Right renal cortex interstitium (tissue), 3 donors: ENCODE data around the gene PRKAR1B. TPM values are rescaled to one million over a fixed set of nuclear protein-coding genes. Genes with fewer than 3 reads are reported as not detected.

Experiments used
- DNase-seq, 3 donors: peaks; one replicate each; pipeline ENCODE4 v3.0.0-alpha.2; 2013; ENCODE audit warnings: low read depth in 3 of 3, low spot score in 2 of 3
- polyA plus RNA-seq, 3 donors: library from polyadenylated mRNA; unstranded; fragments of 120-200 nt; gene quantifications; one replicate each; pipeline ENCODE4 v1.2.1, GENCODE V29; 2013; ENCODE audit not compliant: insufficient read length in 3 of 3

PRKAR1B gene
- polyA plus RNA-seq, 3 donors, result 34.9 to 40.7 (median 38.4) TPM

GRCh38 chr7:594212-594913, 132.7 kb downstream of the PRKAR1B start:
- no peak for DNase-seq

DNA sequence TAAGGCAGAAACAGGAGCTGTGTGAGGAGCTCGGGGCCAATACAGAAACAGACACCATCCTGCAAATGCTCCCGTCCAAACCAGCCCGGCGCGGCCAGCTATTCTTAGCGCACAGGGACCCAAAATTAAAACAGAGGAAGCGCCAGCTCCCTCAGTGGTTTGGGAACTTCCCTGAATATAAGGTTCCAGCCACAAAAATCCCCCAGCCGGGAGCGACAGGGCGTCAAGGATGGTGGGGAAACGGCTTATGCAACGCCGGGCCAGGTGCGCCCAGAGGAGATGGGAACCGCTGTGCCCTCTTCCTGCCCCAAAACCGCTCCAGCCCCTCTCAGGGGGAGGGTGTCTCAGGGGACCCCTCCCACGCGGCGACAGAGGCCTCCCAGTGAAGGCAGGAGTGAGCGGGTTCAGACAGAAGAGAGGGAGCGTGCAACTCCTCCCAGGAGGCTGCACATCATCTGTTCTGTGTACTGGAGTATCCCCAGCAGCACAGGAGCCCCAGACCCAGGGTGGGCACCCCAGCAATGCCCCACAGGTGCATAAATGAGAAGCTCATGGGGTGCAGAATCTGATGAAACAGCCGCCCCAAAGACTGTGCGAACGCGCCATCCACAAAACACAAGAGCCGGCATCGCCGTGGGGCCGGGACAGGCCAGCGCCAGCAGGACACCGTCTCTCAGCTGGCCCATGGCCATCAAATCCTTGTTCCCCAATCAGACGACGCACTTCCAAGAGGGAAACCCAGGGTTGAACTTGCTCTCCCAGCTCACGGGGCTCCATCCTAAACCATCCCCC, 133.6 kb downstream of the PRKAR1B start:
- no peak for DNase-seq

- DNase-seq, result no peak
Observed at GRCh38 chr7:591856-592628, 135.0 kb downstream of the PRKAR1B start.

DNA sequence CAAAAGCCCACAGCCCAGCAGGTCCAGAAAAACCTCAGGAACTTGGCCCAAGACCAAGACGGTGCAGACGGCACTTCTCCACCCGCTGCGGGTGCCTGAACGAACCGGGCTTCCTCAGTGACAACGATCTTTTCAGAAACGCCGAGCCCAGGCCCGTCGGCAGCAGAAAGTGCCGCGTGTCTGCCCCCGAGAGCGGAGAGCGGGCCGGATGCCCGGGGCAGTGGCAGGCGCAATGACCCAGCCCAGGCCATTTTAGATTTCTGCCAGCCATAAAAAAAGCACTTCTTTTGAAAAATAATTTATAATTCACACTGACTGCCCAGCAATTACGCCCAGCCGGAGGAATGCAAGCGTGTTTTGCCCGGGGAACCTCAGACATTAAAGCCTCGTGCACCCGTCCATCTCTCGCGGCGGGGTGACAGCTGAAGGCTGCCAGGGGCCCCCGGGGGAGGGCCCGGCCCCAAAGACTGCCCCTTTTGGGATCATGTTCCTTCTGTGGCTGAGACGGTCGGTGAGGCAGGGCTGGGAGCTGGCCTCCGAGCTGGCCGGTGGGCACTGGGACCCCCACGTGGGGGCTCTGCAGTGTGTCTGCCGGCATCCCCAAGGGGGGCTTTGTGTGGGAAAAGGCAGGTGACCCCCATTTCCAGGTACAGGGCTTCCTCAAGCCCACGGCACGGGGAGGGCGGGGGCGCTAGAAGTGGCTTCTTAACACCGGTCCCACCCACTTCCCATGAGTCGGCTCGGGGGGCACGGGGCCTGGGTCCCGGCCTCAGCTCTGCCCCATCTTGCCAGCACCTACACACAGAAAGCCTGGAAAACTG, 136.1 kb downstream of the PRKAR1B start:
- no peak for DNase-seq

DNA sequence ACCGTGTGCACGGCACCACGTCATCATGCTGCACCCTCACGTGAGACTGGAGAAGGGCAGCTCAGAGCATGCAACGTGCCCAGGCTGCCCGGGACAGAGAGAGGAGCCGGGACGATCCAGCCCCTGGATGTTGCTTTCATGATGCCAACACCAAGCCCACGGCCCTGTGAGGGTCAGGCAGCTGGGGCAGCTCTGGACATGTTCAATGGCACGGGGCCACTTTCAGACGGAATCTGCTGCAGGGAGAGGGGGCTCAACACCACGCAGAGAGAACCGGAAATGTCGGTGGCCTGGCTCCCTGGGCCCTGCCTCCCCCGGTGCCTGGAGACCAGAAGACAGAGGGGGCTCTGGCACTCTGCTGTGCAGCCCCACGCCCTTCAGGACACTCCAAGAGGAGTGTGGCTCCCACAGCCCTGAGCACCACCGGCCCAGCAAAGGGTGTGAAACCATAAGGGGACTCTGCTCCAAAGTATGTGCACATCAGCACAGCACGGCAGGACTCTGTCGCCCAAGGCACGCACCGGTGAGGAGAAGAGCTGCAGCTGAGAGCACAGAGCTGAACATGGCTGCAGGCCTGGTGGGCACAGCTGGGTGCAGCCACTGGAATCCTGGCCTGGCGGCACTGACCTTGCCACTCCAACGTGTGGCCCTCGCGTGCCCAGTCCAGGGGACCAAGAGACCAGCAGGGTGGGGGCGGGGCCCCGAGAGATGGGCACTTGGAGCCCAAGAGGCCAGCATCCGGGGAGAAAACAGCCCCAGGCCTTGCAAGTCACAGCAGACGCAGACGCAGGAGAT, 137.1 kb downstream of the PRKAR1B start:
- no peak for DNase-seq

- no peak for DNase-seq
Observed at GRCh38 chr7:587767-588166, 139.3 kb downstream of the PRKAR1B start.

DNA sequence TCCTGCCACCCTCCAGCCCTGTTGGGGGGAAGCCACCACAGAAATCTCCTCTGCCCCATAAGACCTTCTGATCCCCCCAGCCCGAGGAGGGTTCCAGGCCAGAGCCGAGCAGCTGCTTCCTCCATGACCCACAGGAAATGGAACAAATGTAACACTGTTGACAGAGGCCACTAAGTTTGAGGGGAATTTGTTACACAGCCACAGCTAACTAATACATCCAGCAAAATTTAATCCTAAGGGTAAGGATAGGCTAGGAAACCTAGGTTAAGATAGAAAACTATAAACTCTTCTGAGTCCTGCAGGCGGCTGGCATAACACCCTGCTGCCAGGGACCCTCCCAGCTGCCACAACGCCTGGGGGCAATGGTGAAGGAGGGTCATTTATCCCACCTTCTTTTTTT, 140.6 kb downstream of the PRKAR1B start:
- DNase-seq, result no peak

- no peak for DNase-seq
Observed at GRCh38 chr7:585873-586272, 141.2 kb downstream of the PRKAR1B start.

DNA sequence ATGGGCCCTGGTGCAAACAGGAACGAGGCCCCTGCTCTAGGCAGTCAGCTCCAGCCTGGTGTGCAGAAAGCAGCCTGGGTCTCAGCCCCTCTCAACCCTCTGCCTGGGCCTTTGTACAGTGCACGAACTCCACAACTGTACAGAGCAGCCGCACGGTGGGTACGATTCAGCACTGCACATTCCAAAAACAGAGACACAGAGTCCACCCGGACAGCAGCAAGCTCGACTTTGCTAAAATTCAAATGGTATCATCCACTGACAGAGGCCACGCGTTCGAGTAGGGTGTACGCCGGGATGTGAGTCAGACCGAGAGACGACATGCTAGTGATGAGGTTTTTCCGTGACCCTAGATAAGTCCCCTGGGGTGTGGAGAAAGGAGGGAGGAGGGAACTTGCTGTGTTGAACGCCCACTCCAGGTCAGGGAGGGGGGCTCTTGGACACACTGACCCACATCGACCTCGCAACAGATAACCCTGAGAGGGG, 141.8 kb downstream of the PRKAR1B start:
- DNase-seq, result no peak

DNA sequence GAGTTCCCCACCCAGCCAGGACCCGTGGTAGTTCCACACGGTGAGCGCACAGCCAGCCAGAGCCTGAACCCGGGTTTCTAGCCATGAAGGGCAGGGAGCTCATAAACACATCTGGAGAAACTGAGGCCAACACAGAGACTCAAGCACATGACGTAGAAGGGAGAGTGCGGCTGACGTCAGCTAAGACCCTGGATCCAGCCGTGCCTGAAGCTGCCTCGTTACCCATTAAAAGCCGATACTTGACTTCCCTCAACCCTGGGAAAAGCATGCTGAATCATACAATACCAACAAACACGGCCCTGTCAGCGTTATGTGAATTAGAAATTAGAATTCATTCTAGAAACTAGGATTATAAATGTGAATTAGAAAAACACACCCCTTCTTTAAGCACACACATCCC, 142.3 kb downstream of the PRKAR1B start:
- DNase-seq, result no peak

GRCh38 chr7:584122-584465, 143.0 kb downstream of the PRKAR1B start:
- no peak for DNase-seq

DNA sequence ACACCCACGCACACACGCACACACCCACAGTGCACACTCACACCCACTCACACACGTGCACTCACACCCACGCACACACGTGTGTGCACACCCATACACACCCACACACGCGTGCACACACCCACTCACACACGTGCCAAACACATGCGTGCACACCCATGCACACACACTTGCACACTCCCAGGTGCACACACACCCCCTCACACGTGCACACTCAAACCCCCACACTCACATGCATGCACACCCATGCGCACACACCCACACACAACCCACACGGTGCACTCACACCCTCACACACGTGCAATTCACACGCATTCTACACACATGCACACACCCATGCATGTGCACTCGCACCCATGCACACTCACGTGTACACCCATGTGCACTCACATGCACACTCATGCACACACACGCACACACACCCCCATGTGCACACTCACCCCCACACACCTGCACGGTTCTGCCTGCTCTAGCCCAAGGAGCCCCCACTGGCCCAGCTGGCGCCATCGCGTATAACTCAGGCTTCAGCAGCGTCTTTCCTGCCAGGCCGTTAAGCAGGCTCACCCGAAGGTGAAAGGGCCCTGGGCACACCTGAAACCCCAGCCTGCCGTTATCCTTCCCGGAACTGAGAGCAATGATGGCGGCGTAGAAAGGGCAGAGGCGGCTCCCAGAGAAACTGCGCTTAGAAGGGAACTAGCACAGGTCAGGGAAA, 143.5 kb downstream of the PRKAR1B start:
- no peak for DNase-seq

- no peak for DNase-seq
Observed at GRCh38 chr7:582931-583330, 144.2 kb downstream of the PRKAR1B start.

DNA sequence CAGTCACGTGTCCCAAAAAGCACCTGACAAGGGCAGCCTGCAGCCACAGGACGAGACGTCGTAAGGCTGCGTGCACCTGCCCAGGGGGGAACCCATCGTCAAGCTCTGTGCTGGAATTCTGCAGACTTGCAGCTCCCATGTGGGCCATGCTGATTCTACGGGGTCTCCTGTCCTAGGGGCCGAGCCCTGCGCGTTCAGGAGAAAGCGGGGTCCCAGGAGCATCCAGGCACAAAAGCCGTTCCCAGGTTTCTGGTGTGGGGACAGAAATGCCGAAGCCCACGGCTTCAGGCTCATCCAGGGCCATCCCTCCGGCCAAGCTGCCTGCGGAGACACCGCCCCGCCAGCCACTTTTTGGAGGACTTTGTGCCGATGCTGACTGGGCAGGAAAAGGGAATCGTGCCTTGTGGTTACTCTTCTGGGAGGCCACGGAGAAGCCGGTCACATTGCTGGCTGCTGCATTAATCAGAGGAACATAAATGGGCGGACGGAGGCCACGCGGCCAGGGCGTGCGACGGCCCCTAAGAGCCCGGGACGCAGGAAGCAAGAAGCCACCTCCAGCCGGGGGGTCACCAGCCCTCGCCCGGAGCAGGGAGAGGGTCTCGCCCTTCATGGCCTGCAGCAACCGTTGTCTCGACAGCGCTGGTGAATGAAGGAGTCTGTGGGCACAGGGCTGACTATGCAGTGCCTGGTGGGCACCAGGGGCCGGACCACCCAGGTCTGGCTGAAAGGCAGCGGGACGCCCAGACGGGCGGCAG, 144.8 kb downstream of the PRKAR1B start:
- DNase-seq, result no peak

DNA sequence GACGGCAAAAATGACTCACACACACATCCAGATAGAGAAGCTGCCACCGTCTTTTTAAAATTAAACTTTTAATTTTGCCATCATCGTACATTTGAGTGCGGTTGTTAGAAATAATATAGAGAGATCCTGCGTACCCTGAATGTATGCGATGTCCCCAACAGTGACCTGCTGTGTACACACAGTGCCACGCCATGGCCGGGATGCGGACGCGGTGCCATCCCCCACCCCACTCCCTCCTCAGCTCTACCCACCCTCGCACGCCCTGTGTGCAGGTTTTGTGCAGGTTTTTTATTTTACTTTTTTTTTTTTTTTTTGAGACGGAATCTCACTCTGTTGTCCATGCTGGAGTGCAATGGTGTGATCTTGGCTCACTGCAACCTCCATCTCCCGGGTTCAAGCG, 148.7 kb downstream of the PRKAR1B start:
- DNase-seq, result no peak

GRCh38 chr7:577741-578370, 149.2 kb downstream of the PRKAR1B start:
- no peak for DNase-seq

DNA sequence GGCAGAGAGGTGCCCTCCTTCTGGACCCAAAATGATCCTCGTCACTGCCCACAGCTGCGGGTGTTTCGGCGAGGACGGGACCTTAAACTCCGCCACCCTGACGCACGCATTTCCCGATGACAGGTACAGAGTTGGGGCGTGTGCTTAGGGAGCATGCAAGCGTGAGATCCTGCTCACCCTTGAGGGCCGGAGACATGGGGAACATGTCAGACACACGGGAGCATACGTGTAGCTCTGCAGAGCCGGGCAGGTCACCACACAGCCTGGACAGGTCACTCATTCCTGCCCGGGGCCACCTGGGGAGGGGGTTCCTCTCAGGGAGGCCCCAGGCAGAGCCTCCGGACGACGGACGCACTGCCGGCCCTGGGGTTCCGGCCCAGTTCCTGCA, 149.8 kb downstream of the PRKAR1B start:
- DNase-seq, result no peak
